Measurements from ENCODE around the gene CRP. TPM values are rescaled to one million over a fixed set of nuclear protein-coding genes. Genes with fewer than 3 reads are reported as not detected.

CRP gene
- total RNA-seq, 2 donors from 2014 or later: not detected

GRCh38 chr1:159719990-159720389 lies 5.6 kb upstream of the CRP start:
- H3K27ac Mint-ChIP-seq: no peak overlapping the region

GRCh38 chr1:159715855-159716254 lies 1.5 kb upstream of the CRP start:
- peaks cover 4% of the 10 kb centered on the region for H3K9me3 Mint-ChIP-seq
- DNase-seq (ENCODE audit: low spot score): no peak
- ATAC-seq: no peak
- no peak overlapping the region for H3K27ac Mint-ChIP-seq
- H3K4me1 Mint-ChIP-seq (ENCODE audit: low read depth in 2 of 2): no peaks in the 10 kb centered on the region
- H3K36me3 Mint-ChIP-seq: peaks cover 24% of the 10 kb centered on the region
- H3K27me3 Mint-ChIP-seq: peaks cover 22 to 39% of the 10 kb centered on the region in 2 donors
- H3K4me3 Mint-ChIP-seq: no peak overlapping the region

More at GRCh38 chr1:159719990-159720389, 5.6 kb upstream of the CRP start:
- no peak overlapping the region for H3K4me3 Mint-ChIP-seq
- no peak for ATAC-seq
- H3K36me3 Mint-ChIP-seq: peaks cover 45% of the 10 kb centered on the region
- peaks cover 15% of the 10 kb centered on the region for H3K9me3 Mint-ChIP-seq
- no peak for DNase-seq (ENCODE audit: low spot score)
- no peaks in the 10 kb centered on the region for H3K4me1 Mint-ChIP-seq (ENCODE audit: low read depth in 2 of 2)
- peaks cover 20 to 41% of the 10 kb centered on the region in 2 donors for H3K27me3 Mint-ChIP-seq

- Mint-ChIP-seq H3K4me1 (ENCODE audit: low read depth in 2 of 2) (no peaks in the 10 kb centered on the region), H3K9me3 (no peaks in the 10 kb centered on the region), H3K36me3 (peaks cover 2% of the 10 kb centered on the region), H3K27ac (no peak overlapping the region), H3K4me3 (no peak overlapping the region), H3K27me3 (peaks cover 12 to 17% of the 10 kb centered on the region in 2 donors)
- ATAC-seq: no peak
- no peak for DNase-seq (ENCODE audit: low spot score)
Measured at GRCh38 chr1:159712080-159712479, 2.3 kb downstream of the CRP start.

- Mint-ChIP-seq H3K9me3 (no peaks in the 10 kb centered on the region), H3K4me3 (no peak overlapping the region), H3K36me3 (no peaks in the 10 kb centered on the region), H3K27me3 (peaks cover 6 to 7% of the 10 kb centered on the region in 2 donors), H3K27ac (no peak overlapping the region), H3K4me1 (ENCODE audit: low read depth in 2 of 2) (no peaks in the 10 kb centered on the region)
- DNase-seq (ENCODE audit: low spot score) (no peak), ATAC-seq (no peak)
Measured at GRCh38 chr1:159707472-159708260, 6.7 kb downstream of the CRP start.

- DNase-seq (ENCODE audit: low spot score) (no peak), ATAC-seq (no peak)
- Mint-ChIP-seq H3K27me3 (peaks cover 3 to 12% of the 10 kb centered on the region in 2 donors), H3K36me3 (no peaks in the 10 kb centered on the region), H3K27ac (no peak overlapping the region), H3K4me3 (no peak overlapping the region), H3K4me1 (ENCODE audit: low read depth in 2 of 2) (no peaks in the 10 kb centered on the region), H3K9me3 (no peaks in the 10 kb centered on the region)
Measured at GRCh38 chr1:159705904-159706256, 8.5 kb downstream of the CRP start.

GRCh38 chr1:159705251-159705903 lies 9.0 kb downstream of the CRP start:
- no peak for DNase-seq (ENCODE audit: low spot score)
- no peak overlapping the region for H3K4me3 Mint-ChIP-seq
- H3K4me1 Mint-ChIP-seq (ENCODE audit: low read depth in 2 of 2): no peaks in the 10 kb centered on the region
- ATAC-seq: no peak
- H3K36me3 Mint-ChIP-seq: no peaks in the 10 kb centered on the region
- H3K27me3 Mint-ChIP-seq: peaks cover 3 to 12% of the 10 kb centered on the region in 2 donors
- no peaks in the 10 kb centered on the region for H3K9me3 Mint-ChIP-seq
- no peak overlapping the region for H3K27ac Mint-ChIP-seq

- ATAC-seq (no peak), DNase-seq (ENCODE audit: low spot score) (no peak)
- Mint-ChIP-seq H3K36me3 (no peaks in the 10 kb centered on the region), H3K27me3 (peaks cover 7 to 14% of the 10 kb centered on the region in 2 donors), H3K9me3 (no peaks in the 10 kb centered on the region), H3K4me3 (no peak overlapping the region), H3K27ac (no peak overlapping the region), H3K4me1 (ENCODE audit: low read depth in 2 of 2) (no peaks in the 10 kb centered on the region)
Measured at GRCh38 chr1:159704481-159704880, 9.9 kb downstream of the CRP start.

- ATAC-seq (no peak), DNase-seq (ENCODE audit: low spot score) (no peak)
- H3K4me1 Mint-ChIP-seq (ENCODE audit: low read depth in 2 of 2): no peaks in the 10 kb centered on the region
- no peaks in the 10 kb centered on the region for H3K9me3 Mint-ChIP-seq
- no peak overlapping the region for H3K4me3 Mint-ChIP-seq
- H3K27ac Mint-ChIP-seq: no peak overlapping the region
- H3K36me3 Mint-ChIP-seq: no peaks in the 10 kb centered on the region
- peaks cover 8 to 30% of the 10 kb centered on the region in 2 donors for H3K27me3 Mint-ChIP-seq
Measured at GRCh38 chr1:159700312-159700711, 14.1 kb downstream of the CRP start.

GRCh38 chr1:159699653-159700052 lies 14.7 kb downstream of the CRP start:
- Mint-ChIP-seq H3K4me1 (ENCODE audit: low read depth in 2 of 2) (no peaks in the 10 kb centered on the region), H3K4me3 (no peak overlapping the region), H3K27me3 (peaks cover 11 to 36% of the 10 kb centered on the region in 2 donors), H3K36me3 (no peaks in the 10 kb centered on the region), H3K27ac (no peak overlapping the region), H3K9me3 (no peaks in the 10 kb centered on the region)
- no peak for DNase-seq (ENCODE audit: low spot score)
- ATAC-seq: no peak

- Mint-ChIP-seq H3K4me1 (ENCODE audit: low read depth in 2 of 2) (no peaks in the 10 kb centered on the region), H3K27me3 (peaks cover 11 to 37% of the 10 kb centered on the region in 2 donors), H3K36me3 (no peaks in the 10 kb centered on the region), H3K4me3 (no peak overlapping the region), H3K27ac (no peak overlapping the region), H3K9me3 (no peaks in the 10 kb centered on the region)
- no peak for ATAC-seq
- no peak for DNase-seq (ENCODE audit: low spot score)
Measured at GRCh38 chr1:159699246-159699645, 15.1 kb downstream of the CRP start.

GRCh38 chr1:159687511-159687910 lies 26.9 kb downstream of the CRP start:
- Mint-ChIP-seq H3K36me3 (no peaks in the 10 kb centered on the region), H3K27ac (no peak overlapping the region), H3K4me3 (no peak overlapping the region), H3K4me1 (ENCODE audit: low read depth in 2 of 2) (no peaks in the 10 kb centered on the region), H3K9me3 (no peaks in the 10 kb centered on the region), H3K27me3 (peaks cover 28 to 56% of the 10 kb centered on the region in 2 donors)
- DNase-seq (ENCODE audit: low spot score) (no peak), ATAC-seq (no peak)

- H3K4me1 Mint-ChIP-seq (ENCODE audit: low read depth in 2 of 2): no peaks in the 10 kb centered on the region
- H3K9me3 Mint-ChIP-seq: no peaks in the 10 kb centered on the region
- DNase-seq (ENCODE audit: low spot score) (no peak), ATAC-seq (peak in 1 of 2 donors; percentile 24)
- peaks cover 24 to 50% of the 10 kb centered on the region in 2 donors for H3K27me3 Mint-ChIP-seq
- H3K4me3 Mint-ChIP-seq: no peak overlapping the region
- H3K36me3 Mint-ChIP-seq: no peaks in the 10 kb centered on the region
- no peak overlapping the region for H3K27ac Mint-ChIP-seq
Measured at GRCh38 chr1:159686599-159687299, 27.6 kb downstream of the CRP start.

- H3K4me3 Mint-ChIP-seq: no peak overlapping the region
- H3K27me3 Mint-ChIP-seq: peaks cover 17 to 25% of the 10 kb centered on the region in 2 donors
- no peaks in the 10 kb centered on the region for H3K36me3 Mint-ChIP-seq
- H3K4me1 Mint-ChIP-seq (ENCODE audit: low read depth in 2 of 2): no peaks in the 10 kb centered on the region
- ATAC-seq (no peak), DNase-seq (ENCODE audit: low spot score) (no peak)
- no peaks in the 10 kb centered on the region for H3K9me3 Mint-ChIP-seq
- no peak overlapping the region for H3K27ac Mint-ChIP-seq
Measured at GRCh38 chr1:159678939-159679338, 35.5 kb downstream of the CRP start.

GRCh38 chr1:159675046-159675445 lies 39.3 kb downstream of the CRP start:
- ATAC-seq: no peak
- Mint-ChIP-seq H3K27me3 (peaks cover 24 to 31% of the 10 kb centered on the region in 2 donors), H3K4me3 (no peak overlapping the region), H3K36me3 (no peaks in the 10 kb centered on the region), H3K4me1 (ENCODE audit: low read depth in 2 of 2) (no peaks in the 10 kb centered on the region), H3K9me3 (no peaks in the 10 kb centered on the region), H3K27ac (no peak overlapping the region)
- DNase-seq (ENCODE audit: low spot score): no peak
